GM18526 (cell line): ENCODE results near the gene GATA3.

Experiments
- POLR2A ChIP-seq: IDR thresholded peaks from 3 replicates; pipeline ENCODE4 v1.6.1; 2011; ENCODE audit not compliant: insufficient read length; ENCODE audit errors: extremely low read depth

Gene GATA3

DNA sequence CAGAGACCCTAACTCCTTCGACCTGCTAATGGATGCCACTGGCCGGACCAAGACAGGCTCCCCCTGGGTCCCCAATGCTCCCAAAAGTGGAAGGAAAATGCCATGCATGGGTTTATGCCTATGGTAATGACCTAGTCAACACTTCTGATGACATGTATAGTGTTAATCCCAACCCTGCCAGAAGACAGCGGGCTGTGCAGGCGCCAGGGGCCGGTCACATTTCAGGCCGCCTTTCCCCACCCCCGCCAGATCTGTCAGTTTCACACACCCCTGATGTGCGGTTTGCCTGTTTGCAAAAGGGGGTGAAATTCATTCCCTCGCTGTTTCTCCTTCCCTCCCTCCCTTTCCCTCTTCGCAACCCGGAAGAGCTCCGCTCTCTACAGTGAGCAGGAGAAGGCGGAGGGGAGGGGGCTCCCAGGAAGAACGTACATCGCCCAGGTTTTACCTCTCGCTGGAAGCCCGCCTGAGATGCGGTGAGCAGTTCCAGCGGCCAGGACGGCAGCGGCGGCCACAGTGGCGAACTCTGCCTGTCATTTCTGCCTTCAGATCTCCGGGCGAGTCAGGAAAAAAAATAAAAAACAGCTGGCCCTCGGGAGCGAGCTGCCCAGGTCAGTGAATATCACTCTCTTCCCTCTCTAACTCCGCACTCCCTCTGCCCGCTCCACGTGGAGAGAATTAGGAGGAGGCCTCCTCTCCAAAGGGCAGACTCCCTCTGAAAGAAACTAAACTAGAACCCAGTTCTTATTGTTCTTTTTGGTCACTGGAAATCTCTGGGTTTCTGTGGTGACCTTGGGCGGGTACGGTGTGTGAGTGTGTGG lies 9.4 kb upstream of the GATA3 start:
- no peak for TF ChIP-seq POLR2A

GRCh38 chr10:8045726-8046494 lies 8.6 kb upstream of the GATA3 start:
- TF ChIP-seq POLR2A = no peak

DNA sequence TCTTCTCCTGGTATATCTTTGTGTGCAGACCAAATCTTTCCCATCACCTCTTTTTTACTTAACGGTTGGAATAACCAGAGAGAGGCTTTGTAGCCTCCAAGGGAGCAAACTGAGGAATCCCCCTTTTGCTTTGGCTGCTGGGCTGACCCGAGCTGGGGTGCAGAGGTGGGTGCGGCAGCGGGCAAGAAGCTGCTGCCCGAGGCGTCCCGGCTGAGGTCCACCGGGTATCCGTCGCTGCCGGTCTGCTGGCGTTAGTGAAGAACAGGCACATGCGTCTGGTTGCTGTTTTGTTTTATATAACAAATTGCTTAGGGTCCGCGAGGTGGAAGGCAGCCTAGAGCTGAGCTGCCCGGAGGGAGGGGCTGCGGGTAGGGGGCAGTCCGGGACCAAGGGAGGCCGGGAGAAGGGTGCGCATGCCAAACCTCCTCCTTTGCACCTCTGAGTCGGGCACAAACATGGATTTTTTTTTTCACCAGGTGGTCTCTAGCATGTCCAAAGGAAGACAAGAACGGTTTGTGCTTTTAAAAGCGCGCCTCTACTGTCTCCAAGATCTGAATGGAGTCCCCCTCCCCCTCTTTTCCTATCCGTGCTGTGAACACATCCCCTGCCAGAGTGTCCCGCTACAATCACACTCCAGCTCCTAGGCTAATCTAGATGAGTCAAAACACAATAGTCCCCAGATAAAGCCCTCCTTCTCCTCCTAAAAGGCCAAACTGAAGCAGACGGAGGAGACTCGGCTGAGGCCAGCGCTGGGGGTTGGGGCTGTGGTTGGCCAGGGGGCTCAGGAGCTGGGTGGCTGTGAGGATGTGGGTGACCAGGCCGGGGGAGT lies 6.8 kb upstream of the GATA3 start:
- TF ChIP-seq POLR2A = no peak

- TF ChIP-seq POLR2A = no peak
Measured at GRCh38 chr10:8048281-8049008, 6.0 kb upstream of the GATA3 start.

DNA sequence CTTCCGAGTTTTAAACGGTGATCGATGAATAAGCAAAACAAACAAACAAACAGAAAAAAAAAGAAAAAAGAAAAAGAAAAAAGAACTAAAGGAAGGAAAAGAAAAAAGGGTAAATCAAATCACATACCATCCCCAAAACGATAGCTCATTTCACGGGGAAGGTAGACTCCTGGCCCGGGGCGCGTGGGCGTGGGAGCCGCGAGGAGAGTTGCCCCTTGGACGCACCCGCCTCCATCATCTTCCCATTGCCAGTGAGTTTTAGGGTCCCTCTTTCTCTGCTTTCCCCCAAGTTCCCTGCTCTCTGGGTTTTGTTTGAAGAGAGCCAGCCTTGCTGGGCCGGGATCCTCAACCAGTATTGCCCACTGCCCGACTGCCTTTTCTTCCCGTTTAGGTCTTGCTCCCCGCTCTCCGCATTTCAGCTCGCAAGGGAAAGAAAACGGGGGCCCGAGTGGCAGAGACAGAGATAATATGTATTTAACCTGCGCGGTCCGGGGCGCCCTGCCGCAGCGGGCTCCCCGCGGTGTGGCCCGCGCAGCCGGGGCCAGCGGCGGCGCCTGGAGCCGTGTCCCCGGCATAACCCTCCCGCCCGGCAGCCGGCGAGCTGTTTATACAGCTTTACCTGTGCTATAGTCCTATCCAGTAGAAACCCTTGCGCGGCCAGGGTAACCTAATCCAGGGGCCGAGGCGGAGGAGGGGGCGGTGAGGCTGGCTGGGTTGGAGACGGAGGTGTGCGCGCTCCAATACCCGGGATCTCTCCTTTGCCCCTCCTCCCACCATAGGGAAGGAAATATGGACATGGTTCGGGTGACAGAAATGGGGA lies 5.2 kb upstream of the GATA3 start:
- no peak for TF ChIP-seq POLR2A

- no peak for TF ChIP-seq POLR2A
Measured at GRCh38 chr10:8049865-8050555, 4.5 kb upstream of the GATA3 start.

DNA sequence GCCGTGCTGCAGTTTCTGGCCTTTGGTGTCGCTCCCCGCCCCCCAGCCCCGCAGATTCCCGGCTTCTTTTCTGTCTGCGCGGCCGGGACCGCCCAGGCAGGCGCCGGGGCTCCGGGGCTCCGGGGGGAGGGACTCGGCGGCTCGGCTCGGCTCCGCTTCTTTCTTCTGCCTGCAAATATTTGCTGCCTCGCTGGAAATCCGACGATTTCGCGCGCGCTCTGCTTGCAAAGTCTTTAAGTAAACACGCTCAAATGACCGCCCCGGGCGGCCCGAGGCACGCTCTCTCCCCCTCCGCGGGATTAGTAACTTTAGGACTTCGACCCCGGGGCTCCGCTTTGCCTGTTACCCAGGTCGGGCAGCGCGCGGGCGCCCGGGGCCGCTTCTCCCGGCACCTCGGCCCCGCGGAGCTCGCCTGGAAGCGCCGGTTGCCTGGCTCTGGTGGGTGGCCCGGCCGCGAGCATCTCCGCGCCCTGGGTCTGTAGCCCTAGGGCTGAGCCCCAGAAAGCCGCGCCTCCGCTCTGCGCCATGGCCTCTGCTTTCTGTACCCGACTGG lies 3.9 kb upstream of the GATA3 start:
- TF ChIP-seq POLR2A = no peak

DNA sequence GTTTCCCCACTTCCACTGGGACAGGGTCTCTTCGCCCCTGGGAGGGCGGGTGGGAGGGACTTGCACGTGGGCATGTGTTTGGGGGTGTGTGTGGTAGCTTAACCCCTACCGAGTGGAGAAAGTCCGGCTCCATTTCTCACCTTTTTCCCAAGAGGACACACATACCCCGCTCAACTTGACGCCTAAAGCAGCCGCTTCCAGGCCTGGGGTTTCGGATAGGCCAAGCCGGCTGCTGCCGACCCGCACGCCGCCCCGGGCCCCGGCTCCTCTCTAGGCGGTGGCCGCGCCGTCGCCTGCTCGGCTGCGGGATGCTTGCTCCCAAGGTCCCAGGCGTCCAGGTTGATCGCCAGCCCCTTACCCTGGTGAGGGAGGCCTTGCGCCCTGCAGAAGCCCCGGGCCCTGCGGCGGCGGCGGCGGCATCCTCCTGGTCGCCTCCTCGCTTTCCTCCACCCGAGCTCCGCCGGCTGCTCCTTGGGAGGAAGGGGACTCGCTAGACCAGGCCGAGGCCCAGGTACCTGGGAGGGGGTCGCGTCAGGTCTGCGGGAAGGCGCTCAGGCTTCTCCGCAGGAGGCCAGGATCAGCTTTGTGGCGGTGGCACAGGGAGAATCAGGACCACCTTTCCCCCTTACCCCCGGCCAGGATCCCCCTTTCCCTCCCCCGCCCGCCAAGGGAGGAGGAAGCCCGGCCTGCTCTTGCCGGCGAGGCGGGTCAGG lies 3.2 kb upstream of the GATA3 start:
- TF ChIP-seq POLR2A = no peak

- no peak for TF ChIP-seq POLR2A
Measured at GRCh38 chr10:8051851-8052257, 2.6 kb upstream of the GATA3 start.

DNA sequence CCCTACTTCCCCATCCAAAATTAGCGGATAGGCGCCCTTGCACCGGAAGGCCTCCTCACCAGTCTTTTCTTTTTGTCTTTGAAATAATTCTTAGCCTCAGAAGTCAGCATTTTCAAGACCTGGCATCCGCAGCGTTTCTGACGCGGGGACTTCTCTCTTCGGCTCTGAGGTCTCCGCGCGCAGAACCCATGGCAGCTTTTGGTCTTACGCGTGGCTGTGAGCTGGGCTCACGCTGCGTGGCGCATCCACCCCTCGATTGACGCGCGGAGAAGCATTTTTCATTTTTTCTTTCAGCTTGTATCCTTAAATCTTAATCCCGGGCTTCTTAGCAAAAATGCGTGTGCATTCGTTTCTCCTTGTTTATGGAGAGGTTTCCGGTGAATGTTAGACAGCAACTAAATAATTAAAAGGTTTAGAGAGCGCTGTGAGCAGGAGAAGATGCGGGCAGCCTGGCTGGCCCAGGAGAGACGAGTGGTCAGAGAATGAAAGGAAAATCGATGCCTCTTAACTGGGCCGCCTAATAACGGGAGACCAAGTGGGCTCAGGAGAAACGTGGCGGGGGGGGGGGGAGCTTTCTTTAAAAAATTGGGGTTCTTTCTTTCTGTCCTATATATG lies 2.0 kb upstream of the GATA3 start:
- TF ChIP-seq POLR2A = no peak

- no peak for TF ChIP-seq POLR2A
Measured at GRCh38 chr10:8052956-8053445, 1.5 kb upstream of the GATA3 start.

DNA sequence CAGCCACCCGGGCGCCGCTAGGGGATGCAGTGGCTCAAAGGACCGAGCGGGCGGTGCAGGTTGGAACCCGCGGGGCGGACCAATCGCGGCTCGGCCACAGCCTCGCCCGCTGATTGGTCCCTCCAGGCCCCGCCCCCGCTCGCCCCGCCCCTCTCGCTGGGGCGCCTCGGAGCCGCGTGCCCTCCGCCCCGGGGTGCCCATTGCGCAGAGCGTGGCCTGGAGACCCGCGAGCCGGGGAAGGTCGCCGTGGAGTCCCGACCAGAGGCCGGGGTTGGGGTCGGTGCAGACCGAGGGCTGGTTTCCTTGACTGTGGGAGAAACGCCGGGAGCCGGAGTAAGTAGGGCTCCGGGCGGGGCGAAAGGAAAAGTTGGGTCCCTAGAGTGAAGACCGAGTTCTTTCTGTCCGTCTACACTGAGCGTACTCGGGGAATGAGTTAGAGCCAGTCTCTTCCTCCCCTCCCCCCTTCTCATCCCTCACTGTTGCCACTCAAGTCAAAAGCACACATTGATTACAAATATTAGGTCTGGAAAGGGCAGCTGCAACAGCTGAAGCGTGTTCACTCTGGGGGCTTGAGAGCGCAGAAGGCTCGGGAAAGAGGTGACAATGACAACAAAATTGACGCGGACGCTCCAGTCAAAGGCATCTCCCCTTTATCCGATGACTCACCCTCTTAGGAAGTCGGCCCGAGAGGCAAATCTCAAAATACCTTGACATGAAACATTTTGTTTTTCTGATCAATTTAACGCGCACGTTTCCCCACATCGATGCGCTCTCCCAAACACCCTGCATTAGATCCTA lies 843 bp upstream of the GATA3 start:
- peak; percentile 52 for TF ChIP-seq POLR2A

- TF ChIP-seq POLR2A = no peak
Measured at GRCh38 chr10:8054244-8054493, 319 bp upstream of the GATA3 start.
